Measurements from ENCODE around the gene NCOR2. TPM values are rescaled to one million over a fixed set of nuclear protein-coding genes. Genes with fewer than 3 reads are reported as not detected.
A peak's percentile ranks its signal among the peaks of the same experiment; 100 is the strongest.

The NCOR2 gene
- total and polyA plus RNA-seq, 2 of the 8 experiments (the other 6 are each of a cell fraction or from before 2014, with no cell fraction given), result 14.8 to 275 TPM

DNA sequence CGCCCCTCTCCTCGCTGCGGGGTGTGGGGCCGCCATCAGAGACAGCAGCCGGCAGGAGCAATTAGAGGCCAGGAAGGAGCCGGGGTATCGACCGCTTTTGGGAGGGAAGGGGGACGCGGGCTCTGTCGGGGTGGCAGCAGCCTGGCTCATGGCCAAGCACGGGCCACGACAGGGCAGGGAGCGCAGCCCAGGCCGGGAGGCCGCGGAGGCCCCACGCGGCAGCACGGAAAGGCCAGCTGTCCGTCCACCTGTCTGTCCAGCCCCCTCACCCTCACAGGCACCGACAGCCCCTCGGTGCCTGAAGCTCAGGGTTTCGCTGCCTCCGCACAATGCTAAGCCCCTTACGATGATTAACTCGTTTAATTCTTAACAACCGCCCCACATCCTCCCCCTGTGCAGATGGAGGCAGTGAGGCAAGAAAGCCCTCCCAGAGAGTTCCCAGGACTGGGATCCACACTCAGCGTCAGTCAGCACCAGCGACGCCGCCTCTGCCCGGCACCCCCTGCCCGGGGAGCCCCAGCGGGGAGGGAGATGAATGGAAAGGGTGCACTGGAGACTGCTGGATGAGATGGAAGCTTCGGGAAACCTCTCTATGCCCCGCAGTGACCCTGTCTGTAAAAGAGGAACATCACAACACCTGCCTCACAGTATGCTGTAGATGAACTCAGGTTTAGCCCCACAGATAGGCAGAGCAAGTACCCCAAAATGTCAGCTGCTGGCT is 23.7 kb downstream of the NCOR2 start:
- H2BK120ac ChIP-seq (replicated peaks; ENCODE audit: low read depth, low read length), result no peak overlapping the region
- H2AK5ac ChIP-seq (ENCODE audit: low read depth, low read length), result no peak overlapping the region
- H3K9ac ChIP-seq (replicated peaks in 1 of 4; ENCODE audit: extremely low read depth in 1 of 4, low read depth in 3 of 4, low read length in 3 of 4), result no peak overlapping the region; a peak in 2 of 7 replicates
- no peaks in the 10 kb centered on the region for H3K27me3 ChIP-seq (replicated peaks in 1 of 4; ENCODE audit: control insufficient read depth in 3 of 4, extremely low read depth in 1 of 4, insufficient read depth in 3 of 4, low read length in 3 of 4)
- peaks cover 49 to 88% of the 10 kb centered on the region in 2 experiments for H3K79me2 ChIP-seq (ENCODE audit: control insufficient read depth in 1 of 2, insufficient read depth in 2 of 2, low read length in 2 of 2)
- no peaks in the 10 kb centered on the region for H3K9me3 ChIP-seq (ENCODE audit: insufficient read depth in 2 of 2, low read depth in 1 of 2, low read length in 1 of 2)
- H2BK20ac ChIP-seq (ENCODE audit: low read length), result no peak overlapping the region
- H3K23ac ChIP-seq (ENCODE audit: insufficient read length), result no peak overlapping the region
- H4K91ac ChIP-seq (replicated peaks; ENCODE audit: insufficient read length, low read length), result peak overlapping the region; percentile 34
- no peak overlapping the region for H3K56ac ChIP-seq (replicated peaks; ENCODE audit: insufficient read length, low read depth, low read length)
- peaks cover 0 to 3% (median 0%) of the 10 kb centered on the region in 4 experiments; a peak in 2 of 8 replicates for H3K36me3 ChIP-seq (ENCODE audit: control insufficient read depth in 2 of 4, insufficient read depth in 4 of 4, low read length in 3 of 4)
- no peak overlapping the region for H2AFZ ChIP-seq (ENCODE audit: low read length)
- WGBS, 2 experiments (ENCODE audit: extremely low coverage in 1 of 2, insufficient coverage in 1 of 2, insufficient read length in 1 of 2, insufficient replicate concordance in 2 of 2, low coverage in 1 of 2, low lambda C conversion rate in 2 of 2, missing lambda C conversion rate in 1 of 2), result 81% methylated on average over 19 of the region's 37 CpGs; no CpG with 5 or more reads in 1 of the 2 experiments
- H3K18ac ChIP-seq (ENCODE audit: extremely low read depth, low read length), result peak overlapping the region; percentile 60; the same call in 1 of the 2 replicates
- POLR2A ChIA-PET (ENCODE audit: partially characterized antibody), result interaction anchor here (0.7 to 1.6 kb wide), 3 partner anchors 16 to 21 kb away, joined by 3 to 5 read pairs (median 4); no protein-coding TSS in a partner anchor
- H3K4me1 ChIP-seq (replicated peaks in 1 of 4; ENCODE audit: control insufficient read depth in 3 of 4, insufficient read depth in 4 of 4, low read length in 3 of 4), result peaks cover 0 to 47% (median 27%) of the 10 kb centered on the region in 4 experiments; a peak in 6 of 7 replicates
- TF ChIP-seq, protein P1, sequence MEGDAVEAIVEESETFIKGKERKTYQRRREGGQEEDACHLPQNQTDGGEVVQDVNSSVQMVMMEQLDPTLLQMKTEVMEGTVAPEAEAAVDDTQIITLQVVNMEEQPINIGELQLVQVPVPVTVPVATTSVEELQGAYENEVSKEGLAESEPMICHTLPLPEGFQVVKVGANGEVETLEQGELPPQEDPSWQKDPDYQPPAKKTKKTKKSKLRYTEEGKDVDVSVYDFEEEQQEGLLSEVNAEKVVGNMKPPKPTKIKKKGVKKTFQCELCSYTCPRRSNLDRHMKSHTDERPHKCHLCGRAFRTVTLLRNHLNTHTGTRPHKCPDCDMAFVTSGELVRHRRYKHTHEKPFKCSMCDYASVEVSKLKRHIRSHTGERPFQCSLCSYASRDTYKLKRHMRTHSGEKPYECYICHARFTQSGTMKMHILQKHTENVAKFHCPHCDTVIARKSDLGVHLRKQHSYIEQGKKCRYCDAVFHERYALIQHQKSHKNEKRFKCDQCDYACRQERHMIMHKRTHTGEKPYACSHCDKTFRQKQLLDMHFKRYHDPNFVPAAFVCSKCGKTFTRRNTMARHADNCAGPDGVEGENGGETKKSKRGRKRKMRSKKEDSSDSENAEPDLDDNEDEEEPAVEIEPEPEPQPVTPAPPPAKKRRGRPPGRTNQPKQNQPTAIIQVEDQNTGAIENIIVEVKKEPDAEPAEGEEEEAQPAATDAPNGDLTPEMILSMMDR (IDR thresholded peaks at IDR 0.05; ENCODE audit: control extremely low read depth in 1 of 3, insufficient read depth in 1 of 3, low read depth in 1 of 3, low read length in 3 of 3), result no peak
- TF ChIP-seq EZH2 (IDR thresholded peaks at IDR 0.05; ENCODE audit: low read depth, low read length, severe bottlenecking) (no peak), TEAD4 (IDR thresholded peaks at IDR 0.05; ENCODE audit: low read depth, low read length) (no peak), BACH1 (IDR thresholded peaks at IDR 0.05; ENCODE audit: low read length) (no peak), POU5F1 (IDR thresholded peaks at IDR 0.05; ENCODE audit: low read depth, low read length) (no peak), SRF (IDR thresholded peaks at IDR 0.05; ENCODE audit: low read depth, low read length) (no peak)
- no peak overlapping the region for H3K14ac ChIP-seq (ENCODE audit: insufficient read length)
- H3K27ac ChIP-seq (ENCODE audit: low read depth, low read length), result peak overlapping the region; percentile 49; the same call in 1 of the 2 replicates
- CTCF ChIA-PET (ENCODE audit: partially characterized antibody), result interaction anchor here (0.8 to 1.0 kb wide), 2 partner anchors 9 to 16 kb away, joined by 3 read pairs; no protein-coding TSS in a partner anchor
- DNase-seq (ENCODE audit: low read depth in 1 of 2, low spot score in 2 of 2) (no peak), FAIRE-seq (no peak)
- no peak overlapping the region for H3K4me3 ChIP-seq (ENCODE audit: extremely low read depth in 1 of 4, insufficient read depth in 2 of 4, low read depth in 3 of 4, low read length in 4 of 4)
- H4K20me1 ChIP-seq (replicated peaks in 1 of 2; ENCODE audit: control insufficient read depth in 1 of 2, insufficient read depth in 2 of 2, low read length in 2 of 2), result peaks cover 33 to 44% of the 10 kb centered on the region in 2 experiments
- 0 out of 4 replicates have a peak overlapping the region, but pooled peaks of 1 of the 2 experiments have one; percentile 12 for H3K4me2 ChIP-seq (ENCODE audit: insufficient read depth in 1 of 2, low read depth in 2 of 2, low read length in 2 of 2)
- no peak overlapping the region for H4K5ac ChIP-seq (ENCODE audit: insufficient read length, low read depth, low read length)
- no peak overlapping the region for H3K4ac ChIP-seq (replicated peaks; ENCODE audit: insufficient read length, low read depth, low read length)
- H2BK12ac ChIP-seq (ENCODE audit: low read depth, low read length), result no peak overlapping the region
- peak overlapping the region; percentile 85 for H4K8ac ChIP-seq (ENCODE audit: extremely low read depth, insufficient read depth, low read length)
- H3K23me2 ChIP-seq (ENCODE audit: low read depth, low read length), result no peaks in the 10 kb centered on the region
- 0 out of 2 replicates have a peak overlapping the region, but pooled peaks have one; percentile 46 for H2BK15ac ChIP-seq (ENCODE audit: low read length)
- peak overlapping the region; percentile 71; the same call in 1 of the 2 replicates for H2BK5ac ChIP-seq (ENCODE audit: low read depth, low read length)
- H3K79me1 ChIP-seq (ENCODE audit: low read depth, low read length), result peaks cover 18% of the 10 kb centered on the region

Data from H1 (cell line).